Esophagus (tissue), 2 donors: ENCODE results near the gene TMA16. TPM values are rescaled to one million over a fixed set of nuclear protein-coding genes. Genes with fewer than 3 reads are reported as not detected.
A peak's percentile ranks its signal among the peaks of the same experiment; 100 is the strongest.
"Not testable (repeated sequence)": the region's sequence is repeated elsewhere in the genome, so short reads cannot be mapped to it uniquely, and the experiment has no call there.

Experiments used
- H3K27ac ChIP-seq, 2 donors: one replicate each; pipeline ENCODE4 v1.5.1; 2013; ENCODE audit warnings: low read depth in 2 of 2, mild to moderate bottlenecking in 2 of 2, inconsistent platforms in 1 of 2, low read length in 1 of 2, moderate library complexity in 1 of 2
- H3K27me3 ChIP-seq, 2 donors: one replicate each; pipeline ENCODE4 v1.6.1; 2013; ENCODE audit warnings: low read length in 2 of 2, control low read depth in 1 of 2, mild to moderate bottlenecking in 1 of 2; ENCODE audit not compliant: insufficient read depth in 2 of 2, control insufficient read depth in 1 of 2
- H3K36me3 ChIP-seq, 2 donors: one replicate each; pipeline ENCODE4 v1.6.1; 2013; ENCODE audit warnings: low read length in 1 of 2; ENCODE audit not compliant: control insufficient read depth in 2 of 2, insufficient read depth in 2 of 2
- H3K4me1 ChIP-seq, 2 donors: one replicate each; pipeline ENCODE4 v1.6.1; 2013; ENCODE audit warnings: low read length in 1 of 2; ENCODE audit not compliant: control insufficient read depth in 2 of 2, insufficient read depth in 2 of 2
- H3K4me3 ChIP-seq, 2 donors: one replicate each; pipeline ENCODE4 v1.5.1; 2013; ENCODE audit warnings: low read length in 2 of 2, mild to moderate bottlenecking in 2 of 2, low read depth in 1 of 2, moderate library complexity in 1 of 2
- H3K9me3 ChIP-seq, 2 donors: one replicate each; pipeline ENCODE4 v1.6.1; 2013; ENCODE audit warnings: mild to moderate bottlenecking in 2 of 2, low read depth in 1 of 2, low read length in 1 of 2, moderate library complexity in 1 of 2; ENCODE audit not compliant: control insufficient read depth in 2 of 2, insufficient read depth in 1 of 2
- whole genome bisulfite sequencing, 2 donors: extraction: QIAGEN DNeasy Blood & Tissue Kit; methylation state at CpG; one replicate each; pipeline ENCODE4 v1.1.7; 2013; 5-methylcytosine and 5-hydroxymethylcytosine counted together
- polyA plus RNA-seq, 2 donors: library from polyadenylated mRNA; stranded (reverse); fragments of 200-250 nt; gene quantifications; one replicate each; pipeline ENCODE4 v1.2.3, GENCODE V29; 2013
- donor health status: healthy with polysubstance abuse.
- donor health status: Bipolar disorder and iron deficiency.

Gene TMA16
- 10 to 100 TPM in 1 of 2 donors, 1 to 10 TPM in 1; 7.4 to 12.6 TPM for polyA plus RNA-seq

DNA sequence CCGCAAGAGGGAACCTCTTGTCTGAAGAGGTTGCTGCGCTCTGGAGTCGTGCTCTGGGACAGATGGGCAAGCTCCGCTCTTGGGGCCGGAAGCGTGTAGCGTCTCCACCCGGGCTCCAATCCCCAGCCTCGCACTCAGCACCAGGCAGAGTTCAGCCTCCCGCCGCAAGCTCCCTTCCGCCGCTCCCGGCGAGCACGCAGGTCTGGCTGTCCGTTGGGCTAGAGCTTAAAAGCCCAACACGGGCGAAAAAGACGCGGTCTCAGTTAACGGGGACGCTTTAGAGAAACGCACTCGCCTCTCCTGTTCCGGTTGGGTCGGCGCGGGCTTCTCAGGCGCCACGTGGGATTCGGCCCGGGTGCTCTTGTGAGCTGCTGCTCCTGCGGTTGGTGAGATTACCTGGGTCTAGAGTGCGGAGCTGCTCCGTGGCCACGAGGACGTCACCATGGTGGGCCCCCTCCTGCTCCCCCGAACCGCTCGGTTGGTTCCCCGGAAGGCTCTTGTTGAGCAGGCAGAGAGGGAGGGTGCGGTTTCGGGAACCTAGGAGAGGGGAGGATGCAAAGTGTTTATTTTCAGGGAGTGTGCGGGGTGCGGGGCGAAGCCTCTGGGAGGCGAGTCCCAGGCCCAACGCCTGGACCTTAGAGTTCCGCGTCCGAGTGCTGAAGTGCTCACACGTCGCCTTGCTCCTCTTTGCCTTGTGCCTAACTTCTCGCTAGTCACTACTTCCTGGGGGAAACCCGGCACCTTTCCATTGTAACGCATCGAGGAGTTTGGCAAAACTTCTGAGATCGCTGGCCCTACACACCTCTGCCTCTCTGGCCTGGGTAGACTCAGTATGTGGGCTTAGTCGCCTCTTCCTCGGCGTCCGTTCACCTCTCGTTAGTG, at the start of gene TMA16:
TSS of gene TMA16 (plus strand) at position 331 of the 882 bp plus-strand sequence. CDS start at position 443, 112 bp downstream.
- WGBS, 2 donors = 0 to 1% methylated on average over 64 of the region's 64 CpGs
- no peaks in the 10 kb centered on the region for H3K27me3 ChIP-seq
- no peaks in the 10 kb centered on the region for H3K9me3 ChIP-seq
- H3K4me3 ChIP-seq = peak within 1 kb of the TSS; percentile 62 to 98
- peak within 1 kb of the TSS; percentile 90 to 96 for H3K27ac ChIP-seq
- no peaks in the 10 kb centered on the region for H3K36me3 ChIP-seq
- no peaks in the 10 kb centered on the region for H3K4me1 ChIP-seq

- 86 to 90% methylated on average over 12 of the region's 12 CpGs for WGBS, 2 donors
- H3K27ac ChIP-seq, H3K9me3 ChIP-seq, H3K4me1 ChIP-seq, H3K4me3 ChIP-seq, H3K27me3 ChIP-seq, H3K36me3 ChIP-seq: not testable (repeated sequence)
Observed at GRCh38 chr4:163447023-163447422, 47.5 kb upstream of the TMA16 start.

DNA sequence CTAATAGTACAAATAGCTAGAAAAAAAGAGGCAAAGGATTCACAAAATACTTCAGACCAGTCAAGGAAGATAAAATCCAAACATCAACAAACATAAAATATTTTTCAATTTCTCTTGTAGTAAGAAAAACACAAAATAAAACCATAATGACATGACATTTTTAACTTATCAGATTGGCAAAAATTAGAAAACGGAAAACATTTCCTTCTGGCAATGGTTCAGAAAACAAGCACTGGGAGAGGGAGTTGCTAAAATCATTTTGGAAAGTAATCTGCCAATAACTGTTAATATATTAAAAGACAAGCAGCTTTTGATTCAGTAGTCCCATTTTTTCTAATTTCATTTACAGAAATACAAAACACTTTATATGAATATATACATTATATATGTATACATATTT, 47.0 kb upstream of the TMA16 start:
- H3K27ac ChIP-seq = no peak overlapping the region
- no peaks in the 10 kb centered on the region for H3K36me3 ChIP-seq
- no peaks in the 10 kb centered on the region for H3K9me3 ChIP-seq
- no peaks in the 10 kb centered on the region for H3K4me1 ChIP-seq
- 62 to 68% methylated on average over 1 of the region's 1 CpG for WGBS, 2 donors
- no peak overlapping the region for H3K4me3 ChIP-seq
- H3K27me3 ChIP-seq = no peaks in the 10 kb centered on the region

GRCh38 chr4:163448540-163449203, 45.8 kb upstream of the TMA16 start:
- Histone ChIP-seq H3K36me3 (no peaks in the 10 kb centered on the region), H3K9me3 (no peaks in the 10 kb centered on the region), H3K4me1 (no peaks in the 10 kb centered on the region), H3K27ac (no peak overlapping the region), H3K4me3 (no peak overlapping the region), H3K27me3 (no peaks in the 10 kb centered on the region)
- 48 to 58% methylated on average over 6 of the region's 6 CpGs for WGBS, 2 donors

- Histone ChIP-seq H3K9me3 (no peaks in the 10 kb centered on the region), H3K36me3 (no peaks in the 10 kb centered on the region), H3K4me3 (no peak overlapping the region), H3K27me3 (no peaks in the 10 kb centered on the region), H3K4me1 (no peaks in the 10 kb centered on the region), H3K27ac (no peak overlapping the region)
- 79 to 80% methylated on average over 5 of the region's 5 CpGs for WGBS, 2 donors
Observed at GRCh38 chr4:163462556-163462955, 31.9 kb upstream of the TMA16 start.

DNA sequence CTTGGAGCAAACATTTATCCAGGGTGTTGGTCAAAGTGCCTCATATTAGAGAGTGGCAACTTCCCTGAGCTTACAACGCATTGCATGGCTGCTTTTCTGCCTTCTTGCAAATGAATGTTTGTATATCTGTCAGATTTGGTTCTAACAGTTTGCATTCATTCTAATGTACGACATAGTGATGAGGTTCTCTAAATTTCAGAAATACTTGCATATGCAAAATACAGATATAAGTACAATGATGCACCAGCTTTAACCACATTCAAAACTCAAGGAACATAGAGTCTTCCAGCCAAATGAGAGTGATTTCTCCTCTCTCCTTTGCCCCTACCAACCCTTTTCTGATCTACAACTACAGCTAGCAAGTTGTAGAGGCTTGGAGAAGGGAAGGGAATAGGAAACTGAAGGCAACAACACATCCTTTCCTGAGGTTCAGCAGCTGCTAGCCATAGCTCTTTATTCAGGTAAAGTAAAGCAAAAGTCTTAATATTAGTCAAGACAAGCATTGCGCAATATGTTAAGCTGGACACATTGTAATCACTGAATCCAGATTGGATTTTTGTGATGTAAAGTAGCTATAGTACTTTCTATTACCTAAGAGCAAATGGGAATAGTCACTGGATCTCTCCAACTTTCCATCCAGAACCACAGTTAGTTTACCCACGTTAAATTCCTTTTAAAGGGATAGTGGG, 27.3 kb upstream of the TMA16 start:
- Histone ChIP-seq H3K36me3 (no peaks in the 10 kb centered on the region), H3K4me1 (no peaks in the 10 kb centered on the region), H3K9me3 (no peaks in the 10 kb centered on the region), H3K27ac (no peak overlapping the region), H3K27me3 (no peaks in the 10 kb centered on the region), H3K4me3 (no peak overlapping the region)
- 81 to 84% methylated on average over 4 of the region's 4 CpGs for WGBS, 2 donors

DNA sequence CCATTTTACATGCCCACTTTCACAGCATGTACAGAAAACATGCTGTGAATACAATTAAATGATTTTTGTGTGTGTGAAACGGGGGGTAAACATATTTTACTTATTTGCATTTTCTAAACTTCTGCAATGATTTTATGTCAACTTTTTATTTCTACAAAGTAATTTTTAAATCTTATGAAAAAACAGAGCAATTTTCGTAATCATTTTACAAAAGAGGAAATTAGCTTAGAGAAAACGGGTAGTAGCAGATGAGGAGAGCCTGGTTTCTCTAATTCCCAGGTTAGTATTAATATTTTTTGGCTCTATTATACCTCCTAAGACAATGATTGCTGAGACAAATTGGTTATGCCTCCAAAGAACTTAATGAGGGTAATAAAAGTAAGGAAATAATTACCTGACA, 24.1 kb upstream of the TMA16 start:
- Histone ChIP-seq H3K4me3 (no peak overlapping the region), H3K27me3 (no peaks in the 10 kb centered on the region), H3K4me1 (no peaks in the 10 kb centered on the region), H3K36me3 (no peaks in the 10 kb centered on the region), H3K27ac (no peak overlapping the region), H3K9me3 (peaks cover 0 to 2% of the 10 kb centered on the region in 2 donors)
- WGBS, 2 donors = 65 to 77% methylated on average over 3 of the region's 3 CpGs

- Histone ChIP-seq H3K36me3 (no peaks in the 10 kb centered on the region), H3K27me3 (no peaks in the 10 kb centered on the region), H3K4me1 (no peaks in the 10 kb centered on the region), H3K4me3 (no peak overlapping the region), H3K27ac (no peak overlapping the region), H3K9me3 (peaks cover 0 to 2% of the 10 kb centered on the region in 2 donors)
- 93 to 95% methylated on average over 14 of the region's 14 CpGs for WGBS, 2 donors
Observed at GRCh38 chr4:163473130-163473529, 21.4 kb upstream of the TMA16 start.

DNA sequence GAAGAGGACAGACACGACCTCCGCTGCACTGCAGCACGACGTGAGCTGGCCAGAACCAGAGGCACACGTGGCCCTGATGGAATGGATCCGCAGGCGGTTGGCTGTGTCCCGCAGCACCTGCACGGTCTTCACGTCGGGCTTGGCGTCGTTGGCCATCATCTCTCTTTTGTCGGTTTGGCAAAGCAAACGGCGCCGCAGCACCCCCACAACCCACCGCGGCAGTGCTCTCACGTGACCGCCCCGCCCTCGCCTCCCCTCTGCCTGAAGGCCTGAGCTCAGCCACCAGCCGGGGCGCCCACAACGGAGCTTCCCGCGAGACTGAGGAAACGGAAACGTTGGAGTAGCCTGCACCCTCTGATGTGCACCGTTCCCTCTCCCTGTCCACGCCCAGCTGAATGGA, 20.9 kb upstream of the TMA16 start, which contains the start of gene TKTL2:
TSS of gene TKTL2 (minus strand) at position 179 of the 400 bp plus-strand sequence. CDS start at position 159, 20 bp downstream.
- no peaks in the 10 kb centered on the region for H3K36me3 ChIP-seq
- H3K27me3 ChIP-seq = no peaks in the 10 kb centered on the region
- 90 to 93% methylated on average over 31 to 32 of the region's 32 CpGs for WGBS, 2 donors
- H3K27ac ChIP-seq = no peak within 1 kb of the TSS
- H3K4me3 ChIP-seq = no peak within 1 kb of the TSS
- no peaks in the 10 kb centered on the region for H3K4me1 ChIP-seq
- H3K9me3 ChIP-seq = peaks cover 0 to 2% of the 10 kb centered on the region in 2 donors
